Measurements from ENCODE around the gene L3MBTL2. TPM values are rescaled to one million over a fixed set of nuclear protein-coding genes. Genes with fewer than 3 reads are reported as not detected.
A peak's percentile ranks its signal among the peaks of the same experiment; 100 is the strongest.

The L3MBTL2 gene
- total and polyA plus RNA-seq, 5 experiments from 2014 or later: 27.5 to 44.2 (median 39.9) TPM

- peak overlapping the region in 9 of 10 donors; percentile 50 to 81 (median 71) for H3K4me3 Mint-ChIP-seq
- H3K36me3 Mint-ChIP-seq: peaks cover 0 to 2% (median 0%) of the 10 kb centered on the region in 3 donors
- peaks cover 3 to 17% (median 5%) of the 10 kb centered on the region in 4 donors for H3K4me1 Mint-ChIP-seq
- peak overlapping the region in 3 of 10 donors; percentile 64 to 79 (median 67) for H3K27ac Mint-ChIP-seq
- POLR2A ChIA-PET: interaction anchor here (0.6 to 2.8 kb wide), 18 partner anchors 9 to 315 kb away, joined by 3 to 18 read pairs (median 4); partner anchors contain the start of genes EP300, RANGAP1, RBX1 and TEF
- DNase-seq (peak in 9 of 10 donors; percentile 71 to 89 (median 82)), ATAC-seq (peak; percentile 96 to 97)
- H3K9me3 Mint-ChIP-seq: no peaks in the 10 kb centered on the region
- H3K27me3 Mint-ChIP-seq: no peaks in the 10 kb centered on the region
Measured at GRCh38 chr22:41237707-41238569, 32.8 kb downstream of the L3MBTL2 start.

- Mint-ChIP-seq H3K27ac (peak overlapping the region in 4 of 10 donors; percentile 53 to 89 (median 78)), H3K9me3 (no peaks in the 10 kb centered on the region), H3K4me3 (peak overlapping the region; percentile 63 to 87 (median 80)), H3K4me1 (peaks cover 3 to 17% (median 5%) of the 10 kb centered on the region in 4 donors), H3K27me3 (no peaks in the 10 kb centered on the region), H3K36me3 (peaks cover 0 to 2% (median 0%) of the 10 kb centered on the region in 3 donors)
- POLR2A ChIA-PET: interaction anchor here (1.2 to 2.8 kb wide), 5 partner anchors 9 to 316 kb away, joined by 3 to 18 read pairs (median 9); partner anchors contain the start of gene RBX1
- no peak for ATAC-seq
- DNase-seq: no peak
Measured at GRCh38 chr22:41238570-41239442, 33.7 kb downstream of the L3MBTL2 start.

GRCh38 chr22:41239443-41240128 is 34.5 kb downstream of the L3MBTL2 start:
- POLR2A ChIA-PET: no interaction called here
- DNase-seq (no peak), ATAC-seq (no peak)
- H3K27ac Mint-ChIP-seq: peak overlapping the region in 1 of 10 donors; percentile 53
- no peaks in the 10 kb centered on the region for H3K9me3 Mint-ChIP-seq
- H3K36me3 Mint-ChIP-seq: peaks cover 0 to 2% (median 0%) of the 10 kb centered on the region in 3 donors
- H3K4me1 Mint-ChIP-seq: peaks cover 3 to 17% (median 5%) of the 10 kb centered on the region in 4 donors
- H3K4me3 Mint-ChIP-seq: peak overlapping the region in 4 of 10 donors; percentile 24 to 87 (median 83)
- no peaks in the 10 kb centered on the region for H3K27me3 Mint-ChIP-seq

GRCh38 chr22:41240377-41241132 is 35.4 kb downstream of the L3MBTL2 start, which contains the start of gene CHADL:
TSS of gene CHADL (minus strand) at chr22:41240931. CDS start at chr22:41240881, 50 bp downstream.
- ATAC-seq: no peak
- no peak for DNase-seq
- peak within 1 kb of the TSS in 5 of 10 donors; percentile 38 to 86 (median 53) for H3K27ac Mint-ChIP-seq
- peak within 1 kb of the TSS in 1 of 10 donors; percentile 35 for H3K4me3 Mint-ChIP-seq
- H3K36me3 Mint-ChIP-seq: peaks cover 0 to 4% (median 0%) of the 10 kb centered on the region in 3 donors
- POLR2A ChIA-PET: no interaction called here
- peaks cover 3 to 17% (median 5%) of the 10 kb centered on the region in 4 donors for H3K4me1 Mint-ChIP-seq
- no peaks in the 10 kb centered on the region for H3K27me3 Mint-ChIP-seq
- no peaks in the 10 kb centered on the region for H3K9me3 Mint-ChIP-seq

GRCh38 chr22:41241133-41241676 is 36.1 kb downstream of the L3MBTL2 start:
- no peak for DNase-seq
- peak overlapping the region in 2 of 10 donors; percentile 13 to 38 for H3K27ac Mint-ChIP-seq

GRCh38 chr22:41242396-41243117 is 37.4 kb downstream of the L3MBTL2 start:
- H3K36me3 Mint-ChIP-seq: peaks cover 0 to 20% (median 3%) of the 10 kb centered on the region in 3 donors
- H3K27ac Mint-ChIP-seq: peak overlapping the region in 2 of 10 donors; percentile 10 to 45
- ATAC-seq (no peak), DNase-seq (no peak)
- H3K4me1 Mint-ChIP-seq: peaks cover 3 to 6% (median 4%) of the 10 kb centered on the region in 4 donors
- H3K27me3 Mint-ChIP-seq: no peaks in the 10 kb centered on the region
- no peaks in the 10 kb centered on the region for H3K9me3 Mint-ChIP-seq
- POLR2A ChIA-PET: no interaction called here
- no peak overlapping the region for H3K4me3 Mint-ChIP-seq

More at GRCh38 chr22:41241133-41241676, 36.1 kb downstream of the L3MBTL2 start:
- no peak for ATAC-seq
- H3K4me3 Mint-ChIP-seq: no peak overlapping the region
- H3K36me3 Mint-ChIP-seq: peaks cover 0 to 7% (median 0%) of the 10 kb centered on the region in 3 donors
- POLR2A ChIA-PET: interaction anchor here (0.6 kb wide), 1 partner anchor 43 kb away, joined by 3 read pairs; no protein-coding TSS in a partner anchor
- H3K27me3 Mint-ChIP-seq: no peaks in the 10 kb centered on the region
- H3K9me3 Mint-ChIP-seq: no peaks in the 10 kb centered on the region
- H3K4me1 Mint-ChIP-seq: peaks cover 3 to 14% (median 5%) of the 10 kb centered on the region in 4 donors

- peaks cover 3 to 6% (median 4%) of the 10 kb centered on the region in 4 donors for H3K4me1 Mint-ChIP-seq
- POLR2A ChIA-PET: interaction anchor here (0.7 kb wide), 1 partner anchor 16 kb away, joined by 7 read pairs; no protein-coding TSS in a partner anchor
- no peak for DNase-seq
- ATAC-seq: no peak
- no peak overlapping the region for H3K4me3 Mint-ChIP-seq
- no peaks in the 10 kb centered on the region for H3K9me3 Mint-ChIP-seq
- no peaks in the 10 kb centered on the region for H3K27me3 Mint-ChIP-seq
- H3K27ac Mint-ChIP-seq: peak overlapping the region in 3 of 10 donors; percentile 20 to 43 (median 32)
- peaks cover 0 to 24% (median 6%) of the 10 kb centered on the region in 3 donors for H3K36me3 Mint-ChIP-seq
Measured at GRCh38 chr22:41243361-41243760, 38.2 kb downstream of the L3MBTL2 start.

- Mint-ChIP-seq H3K4me1 (no peaks in the 10 kb centered on the region), H3K4me3 (no peak overlapping the region), H3K27me3 (no peaks in the 10 kb centered on the region), H3K9me3 (no peaks in the 10 kb centered on the region), H3K27ac (peak overlapping the region in 1 of 10 donors; percentile 39), H3K36me3 (peaks cover 0 to 47% (median 8%) of the 10 kb centered on the region in 3 donors)
- POLR2A ChIA-PET: no interaction called here
- no peak for ATAC-seq
- no peak for DNase-seq
Measured at GRCh38 chr22:41245917-41246499, 40.9 kb downstream of the L3MBTL2 start.

- no peaks in the 10 kb centered on the region for H3K27me3 Mint-ChIP-seq
- peak overlapping the region in 4 of 10 donors; percentile 17 to 71 (median 50) for H3K27ac Mint-ChIP-seq
- no peaks in the 10 kb centered on the region for H3K9me3 Mint-ChIP-seq
- POLR2A ChIA-PET: interaction anchor here (2.1 kb wide), 1 partner anchor 10 kb away, joined by 9 read pairs; no protein-coding TSS in a partner anchor
- H3K4me3 Mint-ChIP-seq: no peak overlapping the region
- no peak for DNase-seq
- ATAC-seq: no peak
- H3K4me1 Mint-ChIP-seq: no peaks in the 10 kb centered on the region
- H3K36me3 Mint-ChIP-seq: peaks cover 0 to 60% (median 9%) of the 10 kb centered on the region in 3 donors
Measured at GRCh38 chr22:41247703-41248102, 42.6 kb downstream of the L3MBTL2 start.

GRCh38 chr22:41248314-41248713 is 43.2 kb downstream of the L3MBTL2 start:
- Mint-ChIP-seq H3K4me3 (no peak overlapping the region), H3K9me3 (no peaks in the 10 kb centered on the region), H3K36me3 (peaks cover 0 to 65% (median 9%) of the 10 kb centered on the region in 3 donors), H3K4me1 (no peaks in the 10 kb centered on the region), H3K27ac (no peak overlapping the region), H3K27me3 (no peaks in the 10 kb centered on the region)
- no peak for ATAC-seq
- no peak for DNase-seq
- POLR2A ChIA-PET: interaction anchor here (2.1 kb wide), 1 partner anchor 10 kb away, joined by 9 read pairs; no protein-coding TSS in a partner anchor
